ENCODE results near the gene PRSS57. TPM values are rescaled to one million over a fixed set of nuclear protein-coding genes. Genes with fewer than 3 reads are reported as not detected.
A peak's percentile ranks its signal among the peaks of the same experiment; 100 is the strongest.

The PRSS57 gene
- total RNA-seq, 1 donor from 2014 or later: not detected

DNA sequence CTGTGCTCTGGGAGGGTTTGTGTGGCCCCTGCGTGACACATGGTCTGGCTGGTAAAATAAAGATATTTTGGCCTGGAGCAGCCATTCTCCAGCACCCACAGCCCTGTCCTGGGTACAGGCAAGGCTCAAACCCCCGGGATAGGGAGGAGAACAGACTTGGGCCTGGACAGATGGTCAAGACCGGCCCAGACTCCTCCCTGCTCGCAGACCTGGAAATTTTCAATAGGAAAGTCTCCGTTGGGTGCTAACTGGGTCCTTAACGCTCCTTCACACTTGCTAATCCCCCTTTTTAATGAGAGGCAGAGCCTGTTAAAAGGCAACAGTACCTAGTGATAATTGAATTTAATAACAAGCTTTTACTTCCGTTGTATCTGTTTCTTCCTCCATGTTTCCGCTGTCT is 16.0 kb upstream of the PRSS57 start:
- TF ChIP-seq, protein P1, sequence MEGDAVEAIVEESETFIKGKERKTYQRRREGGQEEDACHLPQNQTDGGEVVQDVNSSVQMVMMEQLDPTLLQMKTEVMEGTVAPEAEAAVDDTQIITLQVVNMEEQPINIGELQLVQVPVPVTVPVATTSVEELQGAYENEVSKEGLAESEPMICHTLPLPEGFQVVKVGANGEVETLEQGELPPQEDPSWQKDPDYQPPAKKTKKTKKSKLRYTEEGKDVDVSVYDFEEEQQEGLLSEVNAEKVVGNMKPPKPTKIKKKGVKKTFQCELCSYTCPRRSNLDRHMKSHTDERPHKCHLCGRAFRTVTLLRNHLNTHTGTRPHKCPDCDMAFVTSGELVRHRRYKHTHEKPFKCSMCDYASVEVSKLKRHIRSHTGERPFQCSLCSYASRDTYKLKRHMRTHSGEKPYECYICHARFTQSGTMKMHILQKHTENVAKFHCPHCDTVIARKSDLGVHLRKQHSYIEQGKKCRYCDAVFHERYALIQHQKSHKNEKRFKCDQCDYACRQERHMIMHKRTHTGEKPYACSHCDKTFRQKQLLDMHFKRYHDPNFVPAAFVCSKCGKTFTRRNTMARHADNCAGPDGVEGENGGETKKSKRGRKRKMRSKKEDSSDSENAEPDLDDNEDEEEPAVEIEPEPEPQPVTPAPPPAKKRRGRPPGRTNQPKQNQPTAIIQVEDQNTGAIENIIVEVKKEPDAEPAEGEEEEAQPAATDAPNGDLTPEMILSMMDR (IDR thresholded peaks at IDR 0.05; ENCODE audit: insufficient read depth, low read length, poor library complexity, severe bottlenecking): no peak
- H3K27me3 ChIP-seq (ENCODE audit: control insufficient read depth, insufficient read depth, low read length): peaks cover 6% of the 10 kb centered on the region
- DNase-seq (ENCODE audit: low read depth): no peak
- no peak overlapping the region for H3K4me3 ChIP-seq (ENCODE audit: low read depth, low read length)
- H3K36me3 ChIP-seq (ENCODE audit: control insufficient read depth, insufficient read depth, low read length): no peaks in the 10 kb centered on the region

DNA sequence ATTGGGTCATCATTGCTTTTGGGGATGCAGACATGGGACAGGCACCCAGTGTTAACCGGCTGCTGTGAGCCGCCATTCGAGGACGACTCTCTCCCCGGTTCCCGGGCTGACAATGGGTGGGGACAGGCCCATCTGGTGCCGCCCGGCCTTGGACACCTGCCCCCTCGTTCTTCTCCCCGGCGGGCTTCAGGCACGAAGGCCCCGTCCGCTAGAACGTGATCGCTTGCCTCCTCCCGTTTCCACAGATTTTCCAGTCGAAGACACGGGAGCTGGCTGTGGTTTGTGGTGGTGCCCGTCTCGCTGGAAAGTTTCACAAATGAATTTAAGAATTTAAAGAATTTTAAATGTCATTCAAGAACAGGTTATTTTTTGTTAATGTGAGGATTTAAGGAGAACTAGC is 15.5 kb upstream of the PRSS57 start:
- TF ChIP-seq, protein P1 (IDR thresholded peaks at IDR 0.05; ENCODE audit: insufficient read depth, low read length, poor library complexity, severe bottlenecking): no peak
- no peak for DNase-seq (ENCODE audit: low read depth)
- H3K36me3 ChIP-seq (ENCODE audit: control insufficient read depth, insufficient read depth, low read length): no peaks in the 10 kb centered on the region
- peaks cover 6% of the 10 kb centered on the region for H3K27me3 ChIP-seq (ENCODE audit: control insufficient read depth, insufficient read depth, low read length)
- H3K4me3 ChIP-seq (ENCODE audit: low read depth, low read length): no peak overlapping the region

GRCh38 chr19:709965-710571 is 14.8 kb upstream of the PRSS57 start:
- peaks cover 6% of the 10 kb centered on the region for H3K27me3 ChIP-seq (ENCODE audit: control insufficient read depth, insufficient read depth, low read length)
- H3K4me3 ChIP-seq (ENCODE audit: low read depth, low read length): peak overlapping the region; percentile 60
- TF ChIP-seq, protein P1 (IDR thresholded peaks at IDR 0.05; ENCODE audit: insufficient read depth, low read length, poor library complexity, severe bottlenecking): no peak
- DNase-seq (ENCODE audit: low read depth): no peak
- no peaks in the 10 kb centered on the region for H3K36me3 ChIP-seq (ENCODE audit: control insufficient read depth, insufficient read depth, low read length)

- Histone ChIP-seq H3K4me3 (ENCODE audit: low read depth, low read length) (peak overlapping the region; percentile 60), H3K36me3 (ENCODE audit: control insufficient read depth, insufficient read depth, low read length) (no peaks in the 10 kb centered on the region), H3K27me3 (ENCODE audit: control insufficient read depth, insufficient read depth, low read length) (peaks cover 6% of the 10 kb centered on the region)
- TF ChIP-seq, protein P1 (IDR thresholded peaks at IDR 0.05; ENCODE audit: insufficient read depth, low read length, poor library complexity, severe bottlenecking): no peak
- DNase-seq (ENCODE audit: low read depth): no peak
Measured at GRCh38 chr19:709196-709964, 14.1 kb upstream of the PRSS57 start.

GRCh38 chr19:708154-709143 is 13.2 kb upstream of the PRSS57 start, which contains the start of gene PALM:
TSS of gene PALM (plus strand) at chr19:708935. CDS start at chr19:709147, 212 bp downstream.
- H3K4me3 ChIP-seq (ENCODE audit: low read depth, low read length): peak within 1 kb of the TSS; percentile 60
- TF ChIP-seq, protein P1 (IDR thresholded peaks at IDR 0.05; ENCODE audit: insufficient read depth, low read length, poor library complexity, severe bottlenecking): no peak
- peaks cover 11% of the 10 kb centered on the region for H3K27me3 ChIP-seq (ENCODE audit: control insufficient read depth, insufficient read depth, low read length)
- no peaks in the 10 kb centered on the region for H3K36me3 ChIP-seq (ENCODE audit: control insufficient read depth, insufficient read depth, low read length)
- DNase-seq (ENCODE audit: low read depth): no peak

Measured in kidney epithelial cell (primary cell).